Naive B cell (primary cell): Measurements from ENCODE around the gene RABEPK. TPM values are rescaled to one million over a fixed set of nuclear protein-coding genes. Genes with fewer than 3 reads are reported as not detected.
A peak's percentile ranks its signal among the peaks of the same experiment; 100 is the strongest.
"Not testable (repeated sequence)": the region's sequence is repeated elsewhere in the genome, so short reads cannot be mapped to it uniquely, and the experiment has no call there.

Source experiments
- ATAC-seq, 2 donors: fragments of 150-1000 bp; cut with Tn5 transposase; 2 replicates each; pipeline ENCODE4 v1.10.0; 2021; ENCODE audit warnings: low read depth in 2 of 2, mild to moderate bottlenecking in 2 of 2, moderate library complexity in 2 of 2
- DNase-seq: peaks from one replicate; pipeline ENCODE4 v3.0.0; 2022
- H3K27ac Mint-ChIP-seq, 6 donors: one replicate each; pipeline ENCODE4 v1.8.0; 2020 to 2022; ENCODE audit warnings: mild to moderate bottlenecking in 6 of 6, mixed read lengths in 6 of 6, moderate library complexity in 5 of 6, inconsistent platforms in 2 of 6
- H3K27me3 Mint-ChIP-seq, 3 donors: one replicate each; pipeline ENCODE4 v1.8.0; 2021 to 2022; ENCODE audit warnings: mixed read lengths in 3 of 3, mild to moderate bottlenecking in 1 of 3
- H3K36me3 Mint-ChIP-seq, 2 donors: one replicate each; pipeline ENCODE4 v1.8.0; 2020 to 2022; ENCODE audit warnings: mixed read lengths in 2 of 2, inconsistent platforms in 1 of 2, mild to moderate bottlenecking in 1 of 2
- H3K4me1 Mint-ChIP-seq, 3 donors: one replicate each; pipeline ENCODE4 v1.8.0; 2020 to 2022; ENCODE audit warnings: mixed read lengths in 3 of 3, inconsistent platforms in 1 of 3, mild to moderate bottlenecking in 1 of 3, moderate library complexity in 1 of 3
- H3K4me3 Mint-ChIP-seq, 8 donors: one replicate each; pipeline ENCODE4 v1.8.0; 2020 to 2022; ENCODE audit warnings: mild to moderate bottlenecking in 8 of 8, mixed read lengths in 8 of 8, moderate library complexity in 8 of 8, inconsistent platforms in 2 of 8
- H3K9me3 Mint-ChIP-seq, 7 donors: one replicate each; pipeline ENCODE4 v1.8.0; 2020 to 2022; ENCODE audit warnings: mixed read lengths in 7 of 7, mild to moderate bottlenecking in 5 of 7, inconsistent platforms in 2 of 7, moderate library complexity in 1 of 7
- polyA plus RNA-seq, 6 donors: library from polyadenylated mRNA; unstranded; fragments of 300-500 nt; fragmentation: Illumina TruSeq; gene quantifications; one replicate each; pipeline ENCODE4 v1.2.3, GENCODE V29; 2021; ENCODE audit warnings: low read depth in 6 of 6

The RABEPK gene
- polyA plus RNA-seq, 6 donors from 2014 or later, result 6.8 to 18.6 (median 14.1) TPM

- not testable (repeated sequence) for ATAC-seq, H3K27me3 Mint-ChIP-seq, DNase-seq, H3K9me3 Mint-ChIP-seq
- H3K27ac Mint-ChIP-seq, result peak overlapping the region in 1 of 6 donors; percentile 49
- H3K36me3 Mint-ChIP-seq, result peaks cover 0 to 18% of the 10 kb centered on the region in 2 donors
- peak overlapping the region in 1 of 8 donors; percentile 42 for H3K4me3 Mint-ChIP-seq
- peaks cover 44 to 71% (median 68%) of the 10 kb centered on the region in 3 donors for H3K4me1 Mint-ChIP-seq
Measured at GRCh38 chr9:125179776-125180175, 20.6 kb upstream of the RABEPK start.

DNA sequence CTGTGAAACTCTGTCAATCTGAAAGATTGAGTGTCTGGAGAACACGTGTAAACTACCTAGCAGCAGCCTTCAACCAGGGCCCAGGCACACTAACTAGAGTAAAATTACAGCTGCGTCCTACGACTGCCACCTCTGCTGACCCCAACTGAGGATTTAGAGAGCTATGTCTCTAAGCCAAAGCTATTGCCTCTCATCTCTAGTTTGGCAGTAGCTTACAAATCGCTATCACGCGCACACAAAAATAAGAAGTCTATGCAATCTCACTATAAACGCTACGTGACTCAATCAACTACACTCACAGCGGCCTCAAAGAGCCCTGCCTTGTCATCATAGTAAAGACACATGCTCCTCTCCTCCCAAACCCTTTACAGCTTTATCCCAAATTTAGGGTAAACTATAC lies 19.5 kb upstream of the RABEPK start:
- peak overlapping the region in 1 of 8 donors; percentile 21 for H3K4me3 Mint-ChIP-seq

DNA sequence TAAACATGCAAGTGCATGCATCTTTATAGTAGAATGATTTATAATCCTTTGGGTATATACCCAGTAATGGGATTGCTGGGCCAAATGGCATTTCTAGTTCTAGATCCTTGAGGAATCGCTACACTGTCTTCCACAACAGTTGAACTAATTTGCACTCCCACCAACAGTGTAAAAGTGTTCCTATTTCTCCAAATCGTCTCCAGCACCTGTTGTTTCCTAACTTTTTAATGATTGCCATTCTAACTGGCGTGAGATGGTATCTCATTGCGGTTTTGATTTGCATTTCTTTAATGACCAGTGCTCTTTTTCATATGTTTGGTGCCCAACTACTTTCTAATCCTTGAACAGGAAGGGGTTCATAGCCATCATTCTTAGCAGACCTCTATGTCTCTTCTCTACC lies 18.6 kb upstream of the RABEPK start:
- H3K4me3 Mint-ChIP-seq, H3K9me3 Mint-ChIP-seq, H3K27me3 Mint-ChIP-seq, DNase-seq, ATAC-seq: not testable (repeated sequence)
- H3K27ac Mint-ChIP-seq, result peak overlapping the region in 1 of 6 donors; percentile 57
- H3K36me3 Mint-ChIP-seq, result peaks cover 0 to 18% of the 10 kb centered on the region in 2 donors
- H3K4me1 Mint-ChIP-seq, result peaks cover 39 to 71% (median 68%) of the 10 kb centered on the region in 3 donors

More for the DNA sequence above, 19.5 kb upstream of the RABEPK start:
- no peak for ATAC-seq
- no peak for DNase-seq
- Mint-ChIP-seq H3K9me3 (no peaks in the 10 kb centered on the region), H3K4me1 (peaks cover 46 to 75% (median 74%) of the 10 kb centered on the region in 3 donors), H3K27ac (peak overlapping the region in 2 of 6 donors; percentile 14 to 77), H3K36me3 (peaks cover 0 to 18% of the 10 kb centered on the region in 2 donors), H3K27me3 (no peaks in the 10 kb centered on the region)

DNA sequence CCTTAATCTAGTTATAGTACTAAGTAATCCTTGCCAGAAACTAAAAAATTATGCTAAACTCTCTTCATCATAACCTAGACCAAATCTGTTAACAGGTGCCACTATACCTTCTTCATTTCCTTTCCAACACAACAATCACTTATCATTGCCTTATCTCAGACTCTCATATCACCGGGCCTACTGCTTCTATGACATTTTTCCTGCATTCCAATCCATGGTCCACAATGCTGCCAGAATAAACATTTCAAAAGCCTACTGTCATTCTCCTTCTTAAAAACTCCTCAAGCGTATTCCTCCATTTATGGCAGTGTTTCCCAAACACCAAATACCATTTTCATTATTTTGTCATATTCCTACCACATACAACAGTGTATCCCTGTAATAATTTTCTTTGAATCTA lies 17.3 kb upstream of the RABEPK start:
- H3K27ac Mint-ChIP-seq, result peak overlapping the region in 3 of 6 donors; percentile 0 to 82 (median 0)
- ATAC-seq, result no peak
- H3K4me3 Mint-ChIP-seq, result no peak overlapping the region
- H3K27me3 Mint-ChIP-seq, result no peaks in the 10 kb centered on the region
- no peak for DNase-seq
- H3K4me1 Mint-ChIP-seq, result peaks cover 44 to 75% (median 67%) of the 10 kb centered on the region in 3 donors
- H3K36me3 Mint-ChIP-seq, result peaks cover 0 to 12% of the 10 kb centered on the region in 2 donors
- H3K9me3 Mint-ChIP-seq, result no peaks in the 10 kb centered on the region

DNA sequence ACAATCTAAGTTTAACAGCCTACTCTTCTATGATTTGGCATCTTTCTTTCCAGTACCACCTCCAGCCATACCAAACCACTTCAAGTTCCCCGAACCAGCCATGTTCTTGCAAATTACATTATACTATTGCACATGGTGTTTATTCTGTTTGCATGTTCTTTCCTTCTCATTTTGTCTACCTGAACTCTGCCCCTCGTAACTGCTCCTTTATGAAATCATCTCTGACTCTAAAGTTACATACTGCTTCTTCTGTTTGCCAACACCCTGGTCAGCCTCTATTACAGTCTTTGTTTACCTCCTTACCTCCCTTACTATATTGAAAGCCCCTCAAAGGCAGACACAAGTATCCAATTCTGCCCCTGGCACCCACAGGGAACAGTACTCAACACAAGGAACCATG lies 16.8 kb upstream of the RABEPK start:
- peak overlapping the region in 5 of 6 donors; percentile 1 to 82 (median 7) for H3K27ac Mint-ChIP-seq
- peaks cover 44 to 77% (median 69%) of the 10 kb centered on the region in 3 donors for H3K4me1 Mint-ChIP-seq
- no peak overlapping the region for H3K4me3 Mint-ChIP-seq

DNA sequence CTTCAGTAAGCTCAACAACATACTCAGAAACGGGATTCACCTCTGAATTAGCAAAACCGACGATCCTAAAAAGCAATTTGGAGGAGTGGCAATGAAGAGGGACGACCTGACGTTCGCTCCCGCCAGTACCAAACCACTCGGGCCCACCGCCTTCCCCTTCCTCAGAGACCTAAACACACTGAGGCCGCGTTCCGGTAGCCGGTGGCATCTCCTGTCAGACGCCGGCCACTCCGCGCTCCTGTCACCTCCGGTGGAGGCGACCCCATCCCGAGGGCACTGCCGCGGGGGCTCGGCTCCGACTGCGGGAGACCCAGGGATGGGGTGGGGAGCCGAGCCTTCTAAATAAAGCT lies 11.4 kb upstream of the RABEPK start:
- Mint-ChIP-seq H3K4me1 (peaks cover 13 to 50% (median 28%) of the 10 kb centered on the region in 3 donors), H3K4me3 (peak overlapping the region; percentile 91 to 99 (median 97))

More for the DNA sequence above, 16.8 kb upstream of the RABEPK start:
- no peak for ATAC-seq
- Mint-ChIP-seq H3K27me3 (no peaks in the 10 kb centered on the region), H3K9me3 (no peaks in the 10 kb centered on the region), H3K36me3 (peaks cover 0 to 10% of the 10 kb centered on the region in 2 donors)
- no peak for DNase-seq

GRCh38 chr9:125189361-125190289 lies 10.7 kb upstream of the RABEPK start, which contains the start of gene PPP6C:
Gene PPP6C (minus strand): TSS chr9:125189803. CDS start chr9:125189718, 85 bp downstream.
- Mint-ChIP-seq H3K4me3 (peak within 1 kb of the TSS; percentile 91 to 99 (median 97)), H3K27me3 (no peaks in the 10 kb centered on the region), H3K9me3 (no peaks in the 10 kb centered on the region), H3K36me3 (no peaks in the 10 kb centered on the region), H3K4me1 (peaks cover 13 to 50% (median 25%) of the 10 kb centered on the region in 3 donors), H3K27ac (peak within 1 kb of the TSS; percentile 78 to 98 (median 94))
- ATAC-seq (peak; percentile 92), DNase-seq (peak; percentile 96)

More for the DNA sequence above, 11.4 kb upstream of the RABEPK start:
- H3K36me3 Mint-ChIP-seq, result no peaks in the 10 kb centered on the region
- H3K9me3 Mint-ChIP-seq, result no peaks in the 10 kb centered on the region
- H3K27me3 Mint-ChIP-seq, result no peaks in the 10 kb centered on the region
- DNase-seq (peak; percentile 47), ATAC-seq (peak; percentile 13 to 25)
- H3K27ac Mint-ChIP-seq, result peak overlapping the region; percentile 9 to 98 (median 94)

GRCh38 chr9:125190361-125190801 lies 10.0 kb upstream of the RABEPK start:
- ATAC-seq (no peak), DNase-seq (no peak)
- Mint-ChIP-seq H3K27me3 (no peaks in the 10 kb centered on the region), H3K4me1 (peaks cover 10 to 51% (median 29%) of the 10 kb centered on the region in 3 donors), H3K4me3 (peak overlapping the region; percentile 91 to 99 (median 97)), H3K9me3 (no peaks in the 10 kb centered on the region), H3K27ac (peak overlapping the region; percentile 78 to 98 (median 94)), H3K36me3 (no peaks in the 10 kb centered on the region)

DNA sequence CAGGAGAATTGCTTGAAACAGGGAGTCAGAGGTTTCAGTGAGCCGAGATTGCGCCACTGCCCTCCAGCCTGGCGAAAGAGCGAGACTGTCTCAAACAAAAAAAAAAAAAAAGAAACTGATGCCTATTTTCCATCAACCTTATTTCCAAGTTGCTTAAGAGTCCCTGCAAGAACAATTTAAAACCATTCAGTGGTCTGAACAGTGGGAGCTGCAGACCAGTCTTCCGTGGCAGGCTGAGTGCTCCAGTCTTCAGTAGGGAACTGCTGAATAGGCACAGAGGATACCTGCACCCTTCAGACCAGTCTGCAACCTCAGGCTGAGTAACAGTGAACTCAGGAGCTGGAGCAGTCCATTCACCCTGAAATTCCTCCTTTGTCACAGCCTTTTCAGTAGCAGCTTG lies 5.9 kb upstream of the RABEPK start:
- not testable (repeated sequence) for H3K27me3 Mint-ChIP-seq, DNase-seq, H3K9me3 Mint-ChIP-seq, ATAC-seq, H3K27ac Mint-ChIP-seq, H3K36me3 Mint-ChIP-seq
- Mint-ChIP-seq H3K4me1 (peaks cover 0 to 27% (median 10%) of the 10 kb centered on the region in 3 donors), H3K4me3 (peak overlapping the region in 2 of 8 donors; percentile 22 to 49)

- not testable (repeated sequence) for DNase-seq, H3K9me3 Mint-ChIP-seq, H3K36me3 Mint-ChIP-seq, ATAC-seq, H3K27ac Mint-ChIP-seq, H3K27me3 Mint-ChIP-seq
- H3K4me1 Mint-ChIP-seq, result peaks cover 0 to 23% (median 13%) of the 10 kb centered on the region in 3 donors
- H3K4me3 Mint-ChIP-seq, result peak overlapping the region in 1 of 8 donors; percentile 49
Measured at GRCh38 chr9:125195591-125195990, 4.8 kb upstream of the RABEPK start.

GRCh38 chr9:125202846-125203618 lies 2.7 kb downstream of the RABEPK start:
- Mint-ChIP-seq H3K27ac (no peak overlapping the region), H3K4me3 (peak overlapping the region in 1 of 8 donors; percentile 18), H3K4me1 (peaks cover 10 to 12% (median 10%) of the 10 kb centered on the region in 3 donors), H3K36me3 (peaks cover 4 to 18% of the 10 kb centered on the region in 2 donors), H3K27me3 (no peaks in the 10 kb centered on the region), H3K9me3 (no peaks in the 10 kb centered on the region)
- ATAC-seq (no peak), DNase-seq (no peak)

GRCh38 chr9:125204477-125204876 lies 4.1 kb downstream of the RABEPK start:
- Mint-ChIP-seq H3K36me3 (peaks cover 5 to 20% of the 10 kb centered on the region in 2 donors), H3K9me3 (no peaks in the 10 kb centered on the region), H3K4me3 (peak overlapping the region in 1 of 8 donors; percentile 28), H3K27me3 (no peaks in the 10 kb centered on the region), H3K4me1 (peaks cover 10 to 11% (median 10%) of the 10 kb centered on the region in 3 donors), H3K27ac (peak overlapping the region in 2 of 6 donors; percentile 12 to 79)
- no peak for ATAC-seq
- no peak for DNase-seq

- no peaks in the 10 kb centered on the region for H3K4me1 Mint-ChIP-seq
- no peak for ATAC-seq
- DNase-seq, result no peak
- no peaks in the 10 kb centered on the region for H3K9me3 Mint-ChIP-seq
- H3K4me3 Mint-ChIP-seq, result no peak overlapping the region
- H3K27ac Mint-ChIP-seq, result no peak overlapping the region
- peaks cover 8 to 14% of the 10 kb centered on the region in 2 donors for H3K36me3 Mint-ChIP-seq
- H3K27me3 Mint-ChIP-seq, result no peaks in the 10 kb centered on the region
Measured at GRCh38 chr9:125214186-125214585, 13.8 kb downstream of the RABEPK start.
